RWPE2 (cell line): ENCODE data around the gene SMG7.

Experiments used
- ATAC-seq: fragments of 200-7000 bp; cut with Tn5 transposase; 3 replicates; pipeline ENCODE4 v1.9.1; 2021; ENCODE audit warnings: low read depth
- DNase-seq: peaks from one replicate; pipeline ENCODE4 v3.0.0-alpha.2; 2020; ENCODE audit warnings: low spot score
- H3K27ac ChIP-seq: fragments of 450-650 bp; 2 replicates; pipeline ENCODE4 v1.5.1; 2017; ENCODE audit warnings: mild to moderate bottlenecking; ENCODE audit not compliant: poor library complexity, severe bottlenecking
- H3K27me3 ChIP-seq: fragments of 250-450 bp; sonication (Bioruptor Pico); 2 replicates; pipeline ENCODE4 v1.5.1; 2021; ENCODE audit warnings: mild to moderate bottlenecking, moderate library complexity; ENCODE audit not compliant: insufficient read depth, poor library complexity, severe bottlenecking
- H3K36me3 ChIP-seq: fragments of 250-450 bp; sonication (Bioruptor Pico); 2 replicates; pipeline ENCODE4 v1.5.1; 2020; ENCODE audit warnings: low read depth, mild to moderate bottlenecking, moderate library complexity
- H3K4me1 ChIP-seq: fragments of 250-450 bp; sonication (Bioruptor Pico); 2 replicates; pipeline ENCODE4 v1.5.1; 2021; ENCODE audit warnings: mild to moderate bottlenecking, moderate library complexity; ENCODE audit not compliant: insufficient read depth, poor library complexity, severe bottlenecking
- H3K4me3 ChIP-seq: fragments of 250-450 bp; sonication (Bioruptor Pico); 2 replicates; pipeline ENCODE4 v1.5.1; 2021; ENCODE audit warnings: mild to moderate bottlenecking, moderate library complexity; ENCODE audit not compliant: severe bottlenecking
- H3K9me3 ChIP-seq: fragments of 250-450 bp; sonication (Bioruptor Pico); 2 replicates; pipeline ENCODE4 v1.5.1; 2021; ENCODE audit warnings: mild to moderate bottlenecking, moderate library complexity; ENCODE audit not compliant: severe bottlenecking
- CTCF ChIP-seq: fragments of 450-650 bp; IDR thresholded peaks from one replicate; pipeline ENCODE4 v1.5.1; 2017; ENCODE audit warnings: mild to moderate bottlenecking, moderate library complexity; ENCODE audit not compliant: poor library complexity, severe bottlenecking

SMG7 gene

DNA sequence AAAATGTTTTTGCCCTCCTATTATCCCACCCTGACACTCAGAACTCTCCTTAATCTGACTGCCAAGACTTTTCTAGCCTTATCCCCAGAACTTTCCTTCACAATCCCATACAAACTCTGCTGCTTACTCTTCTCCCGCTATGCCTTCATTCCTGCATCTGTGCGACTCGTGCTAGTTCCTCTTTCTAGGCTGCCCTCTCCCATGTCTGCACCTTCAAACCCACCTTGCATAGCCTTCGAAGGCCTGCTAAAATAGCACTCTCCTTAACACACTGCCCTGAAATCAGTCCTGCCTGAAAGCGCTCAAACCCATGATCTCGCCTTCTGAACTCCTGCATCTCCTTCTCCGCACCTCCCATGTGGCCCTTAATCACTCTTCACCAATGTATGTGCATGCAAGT is 120.4 kb downstream of the SMG7 start:
- TF ChIP-seq CTCF, result no peak
- Histone ChIP-seq H3K9me3 (no peaks in the 10 kb centered on the region), H3K27ac (no peak overlapping the region), H3K4me3 (no peak overlapping the region), H3K27me3 (no peaks in the 10 kb centered on the region), H3K36me3 (no peaks in the 10 kb centered on the region), H3K4me1 (peaks cover 7% of the 10 kb centered on the region)
- DNase-seq (no peak), ATAC-seq (no peak)

- no peak for ATAC-seq
- no peak overlapping the region for H3K27ac ChIP-seq
Measured at GRCh38 chr1:183593356-183593755, 121.1 kb downstream of the SMG7 start.

DNA sequence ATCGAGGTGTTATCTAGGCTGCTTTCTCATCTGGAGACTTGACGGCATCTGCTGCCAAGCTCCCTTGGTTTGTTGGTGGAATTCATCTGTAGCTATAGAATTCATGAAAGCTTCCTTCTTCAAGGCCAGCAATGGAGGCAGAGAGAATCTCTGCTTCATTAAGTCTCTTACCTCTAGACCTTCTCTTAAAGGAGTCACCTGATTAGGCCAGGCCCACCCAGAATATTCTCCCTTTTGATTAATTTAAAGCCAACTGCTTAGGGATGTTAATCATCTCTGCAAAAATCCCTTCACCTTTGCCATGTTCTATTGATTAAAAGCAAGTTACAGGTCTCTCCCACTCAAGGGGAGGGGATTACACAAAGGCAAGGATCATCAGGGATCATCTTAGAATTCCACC is 123.2 kb downstream of the SMG7 start:
- Histone ChIP-seq H3K36me3 (no peaks in the 10 kb centered on the region), H3K4me3 (no peak overlapping the region), H3K9me3 (no peaks in the 10 kb centered on the region), H3K27ac (no peak overlapping the region), H3K4me1 (peaks cover 7% of the 10 kb centered on the region), H3K27me3 (no peaks in the 10 kb centered on the region)
- ATAC-seq (no peak), DNase-seq (no peak)
- no peak for TF ChIP-seq CTCF

More at GRCh38 chr1:183593356-183593755, 121.1 kb downstream of the SMG7 start:
- no peak for TF ChIP-seq CTCF
- H3K36me3 ChIP-seq, result no peaks in the 10 kb centered on the region
- no peak overlapping the region for H3K4me3 ChIP-seq
- DNase-seq, result no peak
- H3K4me1 ChIP-seq, result peaks cover 7% of the 10 kb centered on the region
- no peaks in the 10 kb centered on the region for H3K9me3 ChIP-seq
- H3K27me3 ChIP-seq, result no peaks in the 10 kb centered on the region

- Histone ChIP-seq H3K36me3 (no peaks in the 10 kb centered on the region), H3K27me3 (no peaks in the 10 kb centered on the region), H3K27ac (no peak overlapping the region), H3K9me3 (no peaks in the 10 kb centered on the region), H3K4me3 (no peak overlapping the region), H3K4me1 (peaks cover 5% of the 10 kb centered on the region)
- TF ChIP-seq CTCF, result no peak
- ATAC-seq, result no peak
- DNase-seq, result no peak
Measured at GRCh38 chr1:183596500-183596899, 124.2 kb downstream of the SMG7 start.

GRCh38 chr1:183597656-183598347 is 125.5 kb downstream of the SMG7 start:
- no peak for ATAC-seq
- TF ChIP-seq CTCF, result no peak
- H3K27ac ChIP-seq, result no peak overlapping the region

More at GRCh38 chr1:183597656-183598347, 125.5 kb downstream of the SMG7 start:
- Histone ChIP-seq H3K36me3 (no peaks in the 10 kb centered on the region), H3K4me3 (no peak overlapping the region), H3K27me3 (no peaks in the 10 kb centered on the region), H3K9me3 (no peaks in the 10 kb centered on the region), H3K4me1 (peaks cover 5% of the 10 kb centered on the region)
- DNase-seq, result no peak
